Effector CD8-positive, alpha-beta T cell (primary cell): ENCODE measurements around the gene GAK.
"Not testable (repeated sequence)": the region's sequence is repeated elsewhere in the genome, so short reads cannot be mapped to it uniquely, and the experiment has no call there.

ENCODE experiments used
- DNase-seq: peaks from one replicate; lab custom pipeline; 2025; lab: John Stamatoyannopoulos, UW
- total RNA-seq, 4 experiments: gene quantifications; one replicate each; lab custom pipeline; 2026; lab: John Stamatoyannopoulos, UW

GAK gene
- 224 to 305 (median 252) reads per million in 4 experiments for total RNA-seq

- peak; percentile 94 for DNase-seq
Observed at GRCh38 chr4:931960-932712, at the start of gene GAK, which contains the start of gene TMEM175. Gene GAK, minus strand, starts transcription at chr4:932316. Its CDS starts 129 bp downstream, at chr4:932187. Gene TMEM175, plus strand, starts transcription at chr4:932460. Its CDS starts 15,280 bp downstream, at chr4:947740.

GRCh38 chr4:978957-979701 is 47.0 kb upstream of the GAK start:
- no peak for DNase-seq

GRCh38 chr4:976016-976415 is 43.9 kb upstream of the GAK start:
- not testable (repeated sequence) for DNase-seq

- no peak for DNase-seq
Observed at GRCh38 chr4:974668-975067, 42.6 kb upstream of the GAK start.

- DNase-seq: peak; percentile 88
Observed at GRCh38 chr4:973431-974397, 41.6 kb upstream of the GAK start, which contains the start of gene DGKQ. Gene DGKQ, minus strand, starts transcription at chr4:973569. Its CDS starts 87 bp downstream, at chr4:973482.

GRCh38 chr4:972651-973424 is 40.7 kb upstream of the GAK start:
- DNase-seq: peak; percentile 48

- DNase-seq: no peak
Observed at GRCh38 chr4:971666-972500, 39.8 kb upstream of the GAK start.

- DNase-seq: no peak
Observed at GRCh38 chr4:970854-971520, 38.9 kb upstream of the GAK start.

- DNase-seq: peak; percentile 28
Observed at GRCh38 chr4:970046-970745, 38.1 kb upstream of the GAK start.

GRCh38 chr4:968621-969394 is 36.7 kb upstream of the GAK start:
- DNase-seq: no peak

GRCh38 chr4:968221-968620 is 36.1 kb upstream of the GAK start:
- DNase-seq: no peak

- DNase-seq: no peak
Observed at GRCh38 chr4:967113-968104, 35.3 kb upstream of the GAK start.

GRCh38 chr4:966266-967112 is 34.4 kb upstream of the GAK start:
- no peak for DNase-seq

- DNase-seq: no peak
Observed at GRCh38 chr4:965766-966134, 33.6 kb upstream of the GAK start.

- no peak for DNase-seq
Observed at GRCh38 chr4:965048-965765, 33.1 kb upstream of the GAK start.
